Measurements from ENCODE around the gene PPFIA4.

GRCh38 chr1:203051841-203052324, 25.6 kb downstream of the PPFIA4 start:
- TF ChIP-seq, protein P1, sequence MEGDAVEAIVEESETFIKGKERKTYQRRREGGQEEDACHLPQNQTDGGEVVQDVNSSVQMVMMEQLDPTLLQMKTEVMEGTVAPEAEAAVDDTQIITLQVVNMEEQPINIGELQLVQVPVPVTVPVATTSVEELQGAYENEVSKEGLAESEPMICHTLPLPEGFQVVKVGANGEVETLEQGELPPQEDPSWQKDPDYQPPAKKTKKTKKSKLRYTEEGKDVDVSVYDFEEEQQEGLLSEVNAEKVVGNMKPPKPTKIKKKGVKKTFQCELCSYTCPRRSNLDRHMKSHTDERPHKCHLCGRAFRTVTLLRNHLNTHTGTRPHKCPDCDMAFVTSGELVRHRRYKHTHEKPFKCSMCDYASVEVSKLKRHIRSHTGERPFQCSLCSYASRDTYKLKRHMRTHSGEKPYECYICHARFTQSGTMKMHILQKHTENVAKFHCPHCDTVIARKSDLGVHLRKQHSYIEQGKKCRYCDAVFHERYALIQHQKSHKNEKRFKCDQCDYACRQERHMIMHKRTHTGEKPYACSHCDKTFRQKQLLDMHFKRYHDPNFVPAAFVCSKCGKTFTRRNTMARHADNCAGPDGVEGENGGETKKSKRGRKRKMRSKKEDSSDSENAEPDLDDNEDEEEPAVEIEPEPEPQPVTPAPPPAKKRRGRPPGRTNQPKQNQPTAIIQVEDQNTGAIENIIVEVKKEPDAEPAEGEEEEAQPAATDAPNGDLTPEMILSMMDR (conservative IDR thresholded peaks at IDR 0.05; ENCODE audit: low read depth, low read length) = no peak
- TF ChIP-seq SMC3 (IDR thresholded peaks at IDR 0.05; ENCODE audit: low read depth, low read length) = no peak
- no peak for TF ChIP-seq POLR2A (IDR thresholded peaks at IDR 0.05; ENCODE audit: low read depth, low read length)
